ENCODE measurements around the gene RNF128.
"Not testable (repeated sequence)": the region's sequence is repeated elsewhere in the genome, so short reads cannot be mapped to it uniquely, and the experiment has no call there.

Gene RNF128

GRCh38 chrX:106751407-106751806, 24.9 kb downstream of the RNF128 start:
- DNase-seq: no peak

GRCh38 chrX:106752101-106752678, 25.7 kb downstream of the RNF128 start:
- DNase-seq: no peak

- DNase-seq: not testable (repeated sequence)
These were observed 42.8 kb downstream of the RNF128 start for GRCh38 chrX:106769288-106769687.

GRCh38 chrX:106774981-106775380, 48.5 kb downstream of the RNF128 start:
- no peak for DNase-seq

GRCh38 chrX:106780264-106780663, 53.8 kb downstream of the RNF128 start:
- no peak for DNase-seq

- no peak for DNase-seq
These were observed 54.3 kb downstream of the RNF128 start for GRCh38 chrX:106780664-106781377.

- DNase-seq: no peak
These were observed 57.2 kb downstream of the RNF128 start for GRCh38 chrX:106783716-106784115.

- no peak for DNase-seq
These were observed 65.0 kb downstream of the RNF128 start for GRCh38 chrX:106791495-106791894.

- DNase-seq: no peak
These were observed 75.5 kb downstream of the RNF128 start for GRCh38 chrX:106802063-106802387.

- peak; percentile 54 to 76 for DNase-seq
These were observed 76.1 kb downstream of the RNF128 start, which contains the start of gene TBC1D8B for GRCh38 chrX:106802388-106803275. Gene TBC1D8B, plus strand, starts transcription at chrX:106802673. Its CDS starts 181 bp downstream, at chrX:106802854.

GRCh38 chrX:106811131-106811910, 84.8 kb downstream of the RNF128 start:
- no peak for DNase-seq

GRCh38 chrX:106812930-106813329, 86.4 kb downstream of the RNF128 start:
- not testable (repeated sequence) for DNase-seq

GRCh38 chrX:106814093-106814492, 87.6 kb downstream of the RNF128 start:
- not testable (repeated sequence) for DNase-seq
